HEK293 (cell line): ENCODE measurements around the gene POLN.

Source experiments
- CTCF ChIA-PET: fragments of 350-600 bp; formaldehyde crosslinking; extraction: SDS; loops from one replicate; lab custom pipeline; 2021; ENCODE audit warnings: antibody characterized with exemption; lab: Yijun Ruan, JAX
- POLR2A ChIA-PET: fragments of 300-600 bp; formaldehyde crosslinking; extraction: SDS; loops from one replicate; lab custom pipeline; 2020; ENCODE audit warnings: antibody characterized with exemption, inconsistent platforms; lab: Yijun Ruan, JAX
- H3K27ac ChIP-seq: fragments of 200-500 bp; sonication (Bioruptor generic); 2 replicates; pipeline ENCODE4 v1.5.1; 2014; ENCODE audit warnings: low read depth, low read length, control low read depth, inconsistent platforms; ENCODE audit errors: extremely low read depth
- H3K36me3 ChIP-seq, 2 experiments: fragments of 200-500 bp in 1 of 2; sonication (Bioruptor generic) in 1 of 2; 1 replicate in 1 of 2; 2 replicates in 1 of 2; pipeline ENCODE4 v1.5.1; 2014 to 2017; ENCODE audit warnings: inconsistent platforms in 2 of 2, low read length in 2 of 2; ENCODE audit not compliant: control insufficient read depth in 2 of 2, insufficient read depth in 1 of 2
- H3K4me1 ChIP-seq: fragments of 200-500 bp; sonication (Bioruptor generic); 2 replicates; pipeline ENCODE4 v1.5.1; 2014; ENCODE audit warnings: mild to moderate bottlenecking, low read length, inconsistent platforms; ENCODE audit not compliant: control insufficient read depth, insufficient read depth
- H3K4me3 ChIP-seq: 2 replicates; pipeline ENCODE4 v1.5.1; 2011; ENCODE audit warnings: low read depth, mild to moderate bottlenecking, control low read depth, low read length, moderate library complexity
- H3K9me3 ChIP-seq: fragments of 200-500 bp; sonication (Bioruptor generic); 2 replicates; pipeline ENCODE4 v1.5.1; 2014; ENCODE audit warnings: low read depth, low read length, inconsistent platforms; ENCODE audit not compliant: control insufficient read depth, insufficient read depth
- BCL11A ChIP-seq: fragments of 450-650 bp; formaldehyde crosslinking; IDR thresholded peaks from 2 replicates; pipeline ENCODE4 v1.5.1; 2016; ENCODE audit warnings: low read depth, missing biosample characterization, missing genetic modification characterization
- BCL11B ChIP-seq: fragments of 450-650 bp; formaldehyde crosslinking; IDR thresholded peaks from 2 replicates; pipeline ENCODE4 v1.5.1; 2016; ENCODE audit warnings: low read depth, missing biosample characterization, missing genetic modification characterization
- EGR2 ChIP-seq: fragments of 450-650 bp; formaldehyde crosslinking; IDR thresholded peaks from 2 replicates; pipeline ENCODE4 v1.5.1; 2016; ENCODE audit warnings: low read depth, missing biosample characterization, missing genetic modification characterization
- GFI1B ChIP-seq: fragments of 450-650 bp; formaldehyde crosslinking; IDR thresholded peaks from 2 replicates; pipeline ENCODE4 v1.5.1; 2016; ENCODE audit warnings: missing biosample characterization, missing genetic modification characterization
- HOXD13 ChIP-seq: sonication (generic); formaldehyde crosslinking; IDR thresholded peaks from 2 replicates; pipeline ENCODE4 v1.8.0; 2022; ENCODE audit warnings: missing genetic modification reagents, borderline replicate concordance
- KLF16 ChIP-seq: fragments of 450-650 bp; formaldehyde crosslinking; IDR thresholded peaks from 2 replicates; pipeline ENCODE4 v1.5.1; 2017; ENCODE audit warnings: missing biosample characterization, missing genetic modification characterization
- KLF8 ChIP-seq: fragments of 450-650 bp; formaldehyde crosslinking; IDR thresholded peaks from 2 replicates; pipeline ENCODE4 v1.5.1; 2016; ENCODE audit warnings: missing biosample characterization, missing genetic modification characterization
- KLF9 ChIP-seq: fragments of 450-650 bp; formaldehyde crosslinking; IDR thresholded peaks from 2 replicates; pipeline ENCODE4 v1.5.1; 2016; ENCODE audit warnings: missing biosample characterization, missing genetic modification characterization, low read depth
- MZF1 ChIP-seq: fragments of 450-650 bp; formaldehyde crosslinking; IDR thresholded peaks from 2 replicates; pipeline ENCODE4 v1.5.1; 2017; ENCODE audit warnings: missing biosample characterization, missing genetic modification characterization, borderline replicate concordance
- OSR2 ChIP-seq: fragments of 450-650 bp; formaldehyde crosslinking; IDR thresholded peaks from 2 replicates; pipeline ENCODE4 v1.5.1; 2016; ENCODE audit warnings: missing biosample characterization, missing genetic modification characterization
- ZBTB10 ChIP-seq: fragments of 450-650 bp; formaldehyde crosslinking; IDR thresholded peaks from 2 replicates; pipeline ENCODE4 v1.5.1; 2016; ENCODE audit warnings: missing biosample characterization, missing genetic modification characterization
- ZFHX2 ChIP-seq: fragments of 450-650 bp; formaldehyde crosslinking; conservative IDR thresholded peaks from 2 replicates; pipeline ENCODE4 v1.5.1; 2016; ENCODE audit warnings: missing biosample characterization, missing genetic modification characterization
- ZFP37 ChIP-seq: fragments of 450-650 bp; formaldehyde crosslinking; IDR thresholded peaks from 2 replicates; pipeline ENCODE4 v1.5.1; 2016; ENCODE audit warnings: missing biosample characterization, missing genetic modification characterization
- ZNF132 ChIP-seq: fragments of 450-650 bp; formaldehyde crosslinking; IDR thresholded peaks from 2 replicates; pipeline ENCODE4 v1.5.1; 2017; ENCODE audit warnings: missing biosample characterization, missing genetic modification characterization, borderline replicate concordance
- ZNF140 ChIP-seq: fragments of 450-650 bp; formaldehyde crosslinking; IDR thresholded peaks from 2 replicates; pipeline ENCODE4 v1.5.1; 2016; ENCODE audit warnings: missing biosample characterization, missing genetic modification characterization
- ZNF174 ChIP-seq: fragments of 450-650 bp; formaldehyde crosslinking; IDR thresholded peaks from 2 replicates; pipeline ENCODE4 v1.5.0; 2017; ENCODE audit warnings: missing biosample characterization, mild to moderate bottlenecking, missing genetic modification characterization
- ZNF175 ChIP-seq: fragments of 450-650 bp; formaldehyde crosslinking; IDR thresholded peaks from 2 replicates; pipeline ENCODE4 v1.5.1; 2016; ENCODE audit warnings: missing biosample characterization, missing genetic modification characterization
- ZNF2 ChIP-seq: fragments of 450-650 bp; formaldehyde crosslinking; IDR thresholded peaks from 2 replicates; pipeline ENCODE4 v1.5.1; 2016; ENCODE audit warnings: missing biosample characterization, missing genetic modification characterization
- ZNF211 ChIP-seq: fragments of 450-650 bp; formaldehyde crosslinking; IDR thresholded peaks from 2 replicates; pipeline ENCODE4 v1.5.1; 2016; ENCODE audit warnings: low read depth, missing biosample characterization, missing genetic modification characterization
- ZNF280C ChIP-seq: fragments of 450-650 bp; formaldehyde crosslinking; IDR thresholded peaks from 2 replicates; pipeline ENCODE4 v1.5.1; 2016; ENCODE audit warnings: missing biosample characterization, missing genetic modification characterization
- ZNF302 ChIP-seq: fragments of 450-650 bp; formaldehyde crosslinking; IDR thresholded peaks from 2 replicates; pipeline ENCODE4 v1.5.1; 2016; ENCODE audit warnings: missing biosample characterization, missing genetic modification characterization, low read depth
- ZNF398 ChIP-seq: fragments of 450-650 bp; formaldehyde crosslinking; IDR thresholded peaks from 2 replicates; pipeline ENCODE4 v1.5.1; 2017; ENCODE audit warnings: missing biosample characterization, missing genetic modification characterization
- ZNF426 ChIP-seq: fragments of 450-650 bp; formaldehyde crosslinking; IDR thresholded peaks from 2 replicates; pipeline ENCODE4 v1.5.1; 2017; ENCODE audit warnings: missing biosample characterization, missing genetic modification characterization, mild to moderate bottlenecking, inconsistent platforms, moderate library complexity
- ZNF488 ChIP-seq: fragments of 450-650 bp; formaldehyde crosslinking; IDR thresholded peaks from 2 replicates; pipeline ENCODE4 v1.5.1; 2016; ENCODE audit warnings: missing biosample characterization, missing genetic modification characterization
- ZNF549 ChIP-seq: fragments of 450-650 bp; IDR thresholded peaks from 2 replicates; pipeline ENCODE4 v1.5.1; 2018; ENCODE audit warnings: missing biosample characterization, missing genetic modification characterization, mild to moderate bottlenecking, inconsistent platforms, moderate library complexity
- ZNF558 ChIP-seq: fragments of 450-650 bp; formaldehyde crosslinking; IDR thresholded peaks from 2 replicates; pipeline ENCODE4 v1.5.1; 2016; ENCODE audit warnings: missing biosample characterization, missing genetic modification characterization
- ZNF596 ChIP-seq: fragments of 450-650 bp; IDR thresholded peaks from 2 replicates; pipeline ENCODE4 v1.5.0; 2018; ENCODE audit warnings: missing biosample characterization, mild to moderate bottlenecking, missing genetic modification characterization, moderate library complexity
- ZNF621 ChIP-seq: fragments of 450-650 bp; formaldehyde crosslinking; IDR thresholded peaks from 2 replicates; pipeline ENCODE4 v1.5.1; 2017; ENCODE audit warnings: missing biosample characterization, missing genetic modification characterization
- ZNF664 ChIP-seq: fragments of 450-650 bp; formaldehyde crosslinking; IDR thresholded peaks from 2 replicates; pipeline ENCODE4 v1.5.1; 2016; ENCODE audit warnings: missing biosample characterization, missing genetic modification characterization
- ZNF704 ChIP-seq: fragments of 450-650 bp; formaldehyde crosslinking; IDR thresholded peaks from 2 replicates; pipeline ENCODE4 v1.5.1; 2016; ENCODE audit warnings: missing biosample characterization, missing genetic modification characterization
- ZNF791 ChIP-seq: fragments of 450-650 bp; formaldehyde crosslinking; IDR thresholded peaks from 2 replicates; pipeline ENCODE4 v1.5.1; 2016; ENCODE audit warnings: missing biosample characterization, missing genetic modification characterization

POLN gene

GRCh38 chr4:2062808-2063524, 179.0 kb downstream of the POLN start:
- H3K36me3 ChIP-seq, result peaks cover 0 to 35% of the 10 kb centered on the region in 2 experiments; a peak in 1 of 3 replicates
- CTCF ChIA-PET, result interaction anchor here (0.6 kb wide), 1 partner anchor 19 kb away, joined by 3 read pairs; no protein-coding TSS in a partner anchor
- POLR2A ChIA-PET, result interaction anchor here (1.4 kb wide), 1 partner anchor 11 kb away, joined by 3 read pairs; no protein-coding TSS in a partner anchor
- H3K27ac ChIP-seq, result no peak overlapping the region
- no peaks in the 10 kb centered on the region for H3K9me3 ChIP-seq
- no peaks in the 10 kb centered on the region for H3K4me1 ChIP-seq
- no peak overlapping the region for H3K4me3 ChIP-seq
- TF ChIP-seq ZNF140 (tag by site-specific recombination), result no peak
- TF ChIP-seq MZF1, result no peak
- TF ChIP-seq EGR2 (tag by site-specific recombination), result peak; percentile 55; the same call in 1 of the 2 replicates
- no peak for TF ChIP-seq ZNF211 (tag by site-specific recombination)
- no peak for TF ChIP-seq KLF8 (tag by site-specific recombination)
- no peak for TF ChIP-seq ZNF558 (tag by site-specific recombination)
- TF ChIP-seq ZFP37 (tag by site-specific recombination), result no peak
- TF ChIP-seq ZNF132 (tag by site-specific recombination), result no peak
- no peak for TF ChIP-seq ZNF596 (tag by site-specific recombination)
- TF ChIP-seq ZNF791 (tag by site-specific recombination), result no peak
- no peak for TF ChIP-seq ZNF621 (tag by site-specific recombination)
- no peak for TF ChIP-seq ZNF174 (tag by site-specific recombination)
- peak; percentile 84 for TF ChIP-seq BCL11A (tag by site-specific recombination)
- TF ChIP-seq ZNF398, result no peak
- TF ChIP-seq ZNF488 (tag by site-specific recombination), result no peak
- peak; percentile 93 for TF ChIP-seq BCL11B
- no peak for TF ChIP-seq KLF9 (tag by site-specific recombination)
- TF ChIP-seq ZNF664 (tag by site-specific recombination), result no peak
- TF ChIP-seq ZNF302, result no peak
- TF ChIP-seq ZNF426 (tag by site-specific recombination), result no peak
- no peak for TF ChIP-seq ZNF175 (tag by site-specific recombination)
- TF ChIP-seq ZNF549 (tag by site-specific recombination), result no peak
- TF ChIP-seq HOXD13, result no peak
- peak; percentile 64 for TF ChIP-seq ZFHX2
- TF ChIP-seq KLF16, result no peak
- no peak for TF ChIP-seq ZBTB10 (tag by site-specific recombination)
- no peak for TF ChIP-seq OSR2 (tag by site-specific recombination)
- no peak for TF ChIP-seq ZNF280C (tag by site-specific recombination)
- no peak for TF ChIP-seq ZNF2 (tag by site-specific recombination)
- TF ChIP-seq ZNF704 (tag by site-specific recombination), result no peak
- no peak for TF ChIP-seq GFI1B
